GM21737 (cell line): ENCODE data around the gene SORCS2.

Source experiments
- ATAC-seq: cut with Tn5 transposase; IDR thresholded peaks from one replicate; pipeline ENCODE4 v1.9.1; 2021; ENCODE audit warnings: mild to moderate bottlenecking, moderate library complexity; ENCODE audit not compliant: unreplicated experiment

Gene SORCS2

DNA sequence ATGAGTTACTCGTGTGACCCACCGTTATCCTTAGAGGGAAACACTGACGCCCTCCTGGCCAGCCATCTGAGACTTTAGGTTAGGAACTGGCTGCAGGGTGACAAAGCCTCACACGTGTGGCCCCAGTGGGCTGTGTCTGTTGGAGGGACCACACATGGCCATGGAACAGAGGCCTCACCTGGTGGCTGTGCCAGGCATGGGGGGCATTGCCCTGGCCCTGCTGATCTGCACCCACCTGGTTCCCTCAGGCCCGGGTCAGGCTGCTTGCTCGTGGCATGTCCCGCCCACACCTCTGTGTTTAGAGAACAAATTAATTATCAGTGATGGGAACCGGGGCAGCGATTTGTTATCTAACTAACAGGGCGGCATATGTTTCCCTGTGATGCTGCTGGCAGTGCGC, 343.3 kb downstream of the SORCS2 start:
- ATAC-seq: no peak

DNA sequence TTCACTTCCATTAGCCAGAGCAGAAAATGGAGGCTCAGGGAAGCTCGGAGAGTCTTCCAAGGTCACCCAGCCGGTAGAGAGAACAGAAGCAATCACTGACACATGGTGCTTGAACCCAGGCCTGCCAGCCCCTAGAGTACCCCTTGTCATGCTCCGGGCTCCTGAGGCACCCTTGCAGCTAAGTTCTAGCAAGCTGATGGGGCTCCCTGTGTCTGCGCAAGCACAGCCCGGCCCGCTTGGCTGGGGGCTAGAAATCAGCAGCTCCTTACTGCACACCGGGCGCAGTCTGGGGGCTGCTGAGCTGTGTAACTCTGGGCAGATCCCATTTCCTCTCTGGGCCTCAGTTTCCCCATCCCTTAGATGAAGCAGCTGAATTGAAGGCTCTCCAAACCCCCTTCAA, 344.5 kb downstream of the SORCS2 start:
- no peak for ATAC-seq

DNA sequence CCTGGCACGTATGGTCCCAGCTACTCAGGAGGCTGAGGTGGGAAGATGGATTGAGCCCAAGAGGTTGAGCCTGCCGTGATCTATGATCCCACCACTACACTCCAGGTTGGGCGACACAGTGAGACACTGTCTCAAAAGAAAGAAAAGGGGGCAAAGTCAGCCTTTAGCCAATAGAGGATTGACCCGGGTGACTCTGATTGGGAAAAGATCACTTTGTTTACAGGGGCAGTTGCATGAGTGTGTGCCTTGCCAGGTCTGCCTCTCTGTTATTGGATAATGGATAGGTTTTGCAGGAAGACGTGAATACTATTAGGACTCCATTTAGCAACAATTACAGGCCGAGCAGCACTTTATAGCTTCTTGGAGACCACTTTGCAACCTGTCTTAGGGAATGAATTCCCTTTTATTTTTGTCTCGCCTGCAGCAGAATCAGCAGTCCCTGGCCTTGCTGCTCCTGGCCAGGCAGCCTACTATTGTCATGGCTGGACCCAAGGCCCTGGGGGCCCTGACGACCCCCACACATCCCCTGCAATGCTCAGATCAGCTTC, 345.6 kb downstream of the SORCS2 start:
- ATAC-seq: no peak

DNA sequence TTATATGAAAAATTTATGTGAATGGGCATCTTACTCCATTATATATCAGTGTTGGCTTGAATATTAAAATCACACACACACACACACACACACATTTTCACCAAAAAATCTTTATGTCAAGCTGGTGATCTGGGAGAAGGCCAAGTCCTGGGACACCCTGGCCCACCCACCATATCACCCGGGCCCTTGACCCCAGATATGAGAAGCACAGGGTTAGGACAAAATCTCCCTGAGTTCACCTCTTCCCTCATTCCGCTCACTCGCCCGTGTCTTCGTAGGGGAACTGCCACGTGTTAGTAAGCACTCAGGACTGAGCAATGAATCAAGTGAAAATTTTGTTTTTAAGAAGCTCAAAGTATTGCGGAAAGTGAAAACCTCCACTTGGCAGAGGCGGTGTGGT, 346.2 kb downstream of the SORCS2 start:
- no peak for ATAC-seq

DNA sequence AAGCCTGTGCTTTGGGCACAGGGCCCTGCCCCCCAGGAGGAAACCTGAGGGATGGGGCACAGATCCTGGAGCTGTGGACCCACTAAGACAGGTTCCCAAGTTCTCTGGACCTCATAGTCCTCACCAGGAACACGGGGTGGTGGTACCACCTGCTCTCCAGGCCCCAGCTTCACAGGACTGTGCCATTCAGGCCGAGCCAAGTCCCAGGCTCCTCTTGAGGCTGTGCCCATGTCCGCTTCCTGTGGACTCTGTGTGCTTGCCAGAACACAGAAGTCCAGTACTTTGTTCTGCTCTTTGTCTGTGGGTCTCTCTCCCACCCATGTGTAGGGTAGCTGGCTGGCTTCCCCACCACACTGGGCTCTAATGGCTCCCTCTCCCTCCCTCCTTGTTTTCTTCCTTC, 346.8 kb downstream of the SORCS2 start:
- ATAC-seq: no peak

DNA sequence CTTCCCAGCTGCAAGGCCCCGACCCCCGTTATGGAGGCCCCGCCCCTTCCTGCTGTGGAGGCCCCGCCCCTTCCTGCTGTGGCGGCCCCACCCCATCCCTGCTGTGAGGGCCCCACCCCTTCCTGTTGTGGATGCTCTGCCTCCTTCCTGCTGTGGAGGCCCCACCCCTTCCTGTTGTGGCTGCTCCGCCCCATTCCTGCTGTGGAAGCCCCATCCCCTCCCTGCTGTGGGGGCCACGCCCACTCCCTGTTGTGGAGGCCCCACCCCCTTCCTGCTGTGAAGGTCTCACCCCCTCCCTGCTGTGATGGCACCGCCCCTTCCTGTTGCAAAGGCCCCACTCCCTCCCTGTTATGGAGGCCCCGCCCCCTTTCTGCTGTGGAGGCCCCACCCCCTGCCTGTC, 347.3 kb downstream of the SORCS2 start:
- no peak for ATAC-seq

DNA sequence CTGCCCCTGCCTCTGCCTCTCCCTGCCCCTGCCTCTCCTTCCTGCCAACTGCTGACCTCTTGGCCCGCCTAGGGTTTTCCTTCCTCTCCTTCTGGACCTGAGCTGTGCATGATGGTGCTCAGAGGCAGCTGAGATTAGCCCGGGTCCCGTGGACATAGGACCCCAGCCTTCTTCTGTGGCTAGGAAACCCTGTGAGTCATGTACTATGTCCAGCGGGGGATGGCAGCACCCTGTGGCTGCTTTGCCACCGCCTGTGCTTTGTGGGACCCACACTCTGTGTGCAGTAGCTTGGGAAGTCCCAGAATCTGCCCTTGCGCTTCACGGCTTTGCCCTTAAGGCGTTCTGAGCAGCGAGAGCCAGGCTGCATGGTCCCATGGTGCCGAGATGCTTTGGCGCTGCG, 347.9 kb downstream of the SORCS2 start:
- no peak for ATAC-seq

DNA sequence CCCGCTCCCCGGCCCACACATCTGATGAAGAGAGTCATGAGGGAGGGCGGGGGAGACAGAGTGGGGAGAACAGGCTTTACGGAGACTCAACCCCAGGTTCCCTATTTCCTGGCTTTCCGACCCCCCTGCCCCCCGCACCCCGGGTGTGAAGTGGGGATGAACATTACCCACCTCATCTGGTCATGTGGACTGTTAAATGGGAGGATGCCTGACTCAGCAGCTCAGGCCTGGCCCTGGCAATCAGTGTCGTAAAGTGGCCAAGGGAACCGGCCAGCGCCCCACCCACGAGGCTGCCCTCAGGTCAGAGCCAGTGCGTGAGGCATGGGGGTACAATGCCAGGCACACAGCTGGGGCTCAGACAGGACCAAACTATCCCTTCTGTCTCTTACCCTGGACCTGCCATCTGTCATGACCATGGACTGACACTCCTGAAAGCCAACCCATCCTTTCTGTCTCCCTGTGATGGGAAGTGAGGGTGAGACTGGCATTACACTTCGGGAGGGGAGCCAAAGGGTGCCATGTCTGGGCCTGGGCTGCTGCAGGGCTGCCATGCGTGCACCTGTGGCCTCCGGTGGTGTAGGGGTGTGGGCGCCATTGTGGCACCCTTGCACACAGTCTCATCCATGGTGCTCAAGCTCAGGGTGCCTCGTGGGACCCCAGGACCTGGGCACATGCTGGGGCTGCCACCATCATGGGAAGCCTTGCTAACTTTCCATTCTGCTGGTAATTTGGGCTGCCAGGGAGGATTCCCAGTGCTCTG, 348.5 kb downstream of the SORCS2 start:
- no peak for ATAC-seq

DNA sequence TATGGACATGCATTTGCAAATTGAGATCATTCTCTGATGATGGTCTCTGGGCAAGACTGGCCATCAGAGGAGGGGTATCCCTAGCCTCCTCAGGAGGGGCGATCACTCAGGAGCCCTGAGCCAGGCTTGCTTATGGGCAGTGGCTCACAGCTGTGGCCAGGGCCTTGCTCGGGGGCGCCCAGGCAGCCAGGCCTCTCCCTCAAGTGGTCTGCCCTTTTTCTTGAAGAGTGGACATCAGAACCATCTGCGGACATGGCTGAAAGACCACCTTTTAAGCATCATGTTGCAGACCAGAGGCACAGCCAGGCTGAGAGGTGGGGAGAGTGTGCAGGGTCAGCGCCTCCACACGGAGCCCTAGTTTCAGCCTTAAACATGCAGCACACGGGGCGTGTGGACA, 349.1 kb downstream of the SORCS2 start:
- no peak for ATAC-seq

DNA sequence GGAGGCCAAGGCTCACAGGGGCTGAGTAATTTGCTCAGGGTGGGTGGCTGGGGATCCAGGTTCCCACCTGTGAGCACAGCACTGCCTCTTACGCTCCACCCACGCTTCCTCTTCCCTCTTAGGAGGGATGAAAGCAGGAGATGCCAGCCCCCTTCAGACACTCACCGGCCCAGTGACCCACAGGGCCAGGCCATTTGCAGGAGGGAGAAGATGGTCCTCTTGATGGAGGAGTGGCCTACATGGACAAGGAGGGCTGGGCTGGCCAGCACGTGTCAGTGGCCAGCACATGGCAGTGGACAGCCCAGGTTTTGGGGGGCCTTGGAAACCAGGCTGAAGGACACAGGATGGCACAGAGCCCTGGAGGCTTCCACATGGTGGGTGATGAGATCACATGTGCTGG, 350.4 kb downstream of the SORCS2 start:
- no peak for ATAC-seq

DNA sequence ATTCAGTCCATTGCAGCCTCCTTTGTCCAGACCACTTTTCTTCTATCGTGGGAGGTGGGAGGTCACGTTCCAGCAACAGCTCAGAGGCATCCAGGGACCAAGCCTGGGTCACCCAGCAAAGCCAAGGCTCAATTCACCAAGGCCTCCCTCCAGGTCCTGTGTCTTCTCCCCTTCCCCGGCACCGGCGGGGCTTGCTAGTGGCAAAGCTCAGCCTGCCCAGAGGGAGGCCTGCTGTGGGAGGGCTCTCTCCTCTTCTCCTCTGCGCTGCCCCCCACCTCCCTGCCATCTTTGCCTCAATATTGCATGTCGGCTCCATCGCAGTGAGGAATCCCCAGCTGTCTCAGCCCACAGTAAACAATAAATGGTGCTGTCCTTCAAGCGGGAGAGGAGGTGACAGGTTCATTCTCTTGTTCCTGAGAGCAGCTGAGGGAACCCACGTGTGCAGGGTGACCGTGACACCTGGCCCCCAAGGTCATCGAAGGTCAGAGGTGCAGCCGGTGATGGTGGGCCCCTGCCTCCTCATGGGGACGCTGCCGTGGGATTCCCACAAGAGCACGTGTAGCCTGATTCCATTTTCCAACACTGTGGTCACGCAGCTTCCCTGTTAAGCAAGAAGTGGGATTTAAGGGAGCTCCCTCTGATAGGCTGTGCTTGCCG, 353.9 kb downstream of the SORCS2 start:
- ATAC-seq: no peak

DNA sequence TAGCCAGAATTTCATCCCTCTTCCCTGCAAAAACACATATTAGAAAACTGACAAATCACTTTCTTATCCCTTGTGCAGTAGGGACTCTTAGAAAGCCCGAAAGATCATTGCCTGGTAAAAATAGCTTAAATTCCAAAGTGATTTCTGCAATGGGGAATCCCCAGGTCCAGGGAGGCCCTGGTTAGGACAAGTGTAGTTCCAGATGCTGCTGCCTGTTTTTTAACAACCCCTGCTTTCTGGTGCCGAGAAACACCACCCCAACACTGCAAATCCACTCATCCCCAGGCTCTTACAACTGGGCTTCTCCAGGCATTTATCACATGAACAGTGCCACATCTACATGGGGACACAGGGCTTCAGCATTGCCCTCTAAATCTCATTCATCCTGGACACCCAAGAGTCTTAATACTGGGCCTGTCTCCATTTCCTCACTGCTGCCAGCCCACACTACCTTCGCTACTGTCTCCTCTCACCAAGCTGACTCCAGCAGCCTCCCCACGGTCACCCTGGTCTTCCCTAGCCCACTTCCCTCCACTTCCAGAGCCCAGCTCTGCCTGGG, 354.6 kb downstream of the SORCS2 start:
- no peak for ATAC-seq

DNA sequence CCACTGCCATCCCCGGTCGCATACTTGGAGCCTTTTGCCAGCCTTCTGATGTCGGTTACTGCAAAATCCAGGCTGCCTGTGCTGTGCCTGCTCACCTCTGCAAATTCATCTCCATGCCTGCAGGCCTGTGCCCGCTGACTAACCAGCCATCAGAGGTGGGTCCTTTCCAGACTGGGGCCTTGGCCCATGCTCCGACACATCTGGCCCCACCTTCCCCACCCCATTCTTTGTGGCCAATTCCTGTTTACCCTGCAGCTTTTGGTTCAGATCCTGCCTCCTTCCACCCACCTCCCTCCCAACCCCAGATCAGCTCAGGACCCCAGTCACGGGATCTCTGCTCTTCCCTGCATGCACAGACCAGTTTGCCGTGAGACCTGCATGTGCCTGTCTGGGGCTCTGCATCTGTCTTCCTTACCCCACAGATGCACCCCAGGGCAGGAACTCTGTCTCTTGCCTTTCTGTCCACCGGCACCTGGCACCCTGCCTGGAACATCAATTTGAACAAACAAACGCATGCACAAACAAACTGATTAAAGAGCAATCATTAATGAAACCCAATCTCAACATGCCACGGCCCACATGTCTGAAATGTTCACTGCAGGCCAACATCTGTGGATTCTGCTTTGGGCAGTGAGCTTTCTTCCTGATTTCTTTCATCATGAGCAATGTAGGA, 355.2 kb downstream of the SORCS2 start:
- ATAC-seq: no peak

DNA sequence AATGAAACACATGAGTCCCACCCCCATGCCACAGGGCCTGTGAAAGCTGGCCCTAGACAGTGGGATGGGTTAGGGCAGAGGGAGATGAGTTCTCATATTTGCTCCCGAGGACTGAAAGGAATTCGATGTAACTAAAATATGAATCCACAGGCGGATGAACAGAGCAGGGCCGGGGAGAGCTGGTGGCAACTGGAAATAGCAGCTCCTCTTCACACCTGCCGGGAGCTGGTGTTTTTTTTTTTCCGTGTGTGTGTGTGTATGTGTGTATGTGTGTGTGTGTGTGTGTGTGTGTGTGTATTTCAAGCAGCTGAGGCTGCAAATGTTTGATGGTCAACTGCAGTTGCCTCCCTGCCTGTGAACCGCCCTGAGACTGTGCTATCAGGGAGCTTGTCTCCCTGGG, 357.5 kb downstream of the SORCS2 start:
- ATAC-seq: no peak

DNA sequence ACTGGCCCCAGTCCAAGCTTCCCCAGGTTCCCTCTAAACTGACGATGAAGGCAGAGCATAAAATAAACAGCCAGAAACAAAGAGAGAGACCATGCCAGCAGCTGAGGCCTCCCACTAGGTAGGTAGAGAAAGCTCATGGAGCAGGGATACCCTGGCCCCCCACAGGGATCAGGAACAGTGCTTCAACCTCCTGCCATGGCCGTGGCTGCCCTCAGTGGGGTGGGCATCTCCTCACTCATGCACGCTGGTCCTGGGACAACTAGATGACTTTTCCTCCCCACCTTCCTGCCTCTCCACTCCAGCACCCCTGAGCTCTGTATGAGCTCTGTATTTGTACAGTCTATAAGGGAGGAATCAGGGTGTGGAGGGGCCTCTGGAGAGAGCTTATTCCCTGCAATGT, 360.1 kb downstream of the SORCS2 start:
- no peak for ATAC-seq

DNA sequence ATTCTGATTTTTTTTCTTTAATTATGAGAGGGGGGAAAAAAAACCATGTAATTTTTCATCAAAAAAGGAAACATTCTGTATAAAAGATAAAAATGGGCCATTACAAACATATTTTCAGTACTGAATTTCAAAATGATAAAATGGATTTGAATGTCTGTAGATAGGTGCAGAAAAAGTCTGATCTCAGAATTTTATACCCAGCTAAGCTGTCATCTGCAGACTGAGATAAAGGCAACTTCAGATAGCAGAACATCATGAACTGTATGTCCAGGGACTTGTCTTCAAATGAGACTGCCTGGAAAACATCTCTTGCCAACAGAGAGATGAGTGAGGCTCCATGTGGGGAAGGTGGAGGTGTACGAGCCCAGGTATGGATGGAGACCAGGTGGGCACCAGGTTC, 360.9 kb downstream of the SORCS2 start:
- no peak for ATAC-seq

DNA sequence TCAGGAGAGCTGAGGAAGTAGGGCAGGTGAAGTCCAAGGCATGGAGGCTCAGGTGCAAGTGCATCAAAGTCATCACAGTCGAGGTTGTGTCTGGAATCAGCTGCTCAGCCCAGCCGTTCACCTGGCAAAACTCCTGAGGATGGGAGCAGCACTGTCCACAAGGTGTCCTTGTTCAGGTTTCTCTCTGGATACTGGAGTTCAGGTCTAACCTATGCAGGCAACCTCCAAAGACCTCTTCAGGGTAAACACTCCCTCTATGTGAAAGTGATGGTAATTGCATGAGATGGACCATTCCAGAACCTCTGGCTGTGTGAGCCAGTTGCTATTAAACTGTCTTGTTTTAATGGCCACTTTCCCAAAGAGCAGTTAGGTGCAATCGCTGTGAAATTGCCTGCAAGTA, 362.6 kb downstream of the SORCS2 start:
- ATAC-seq: no peak

DNA sequence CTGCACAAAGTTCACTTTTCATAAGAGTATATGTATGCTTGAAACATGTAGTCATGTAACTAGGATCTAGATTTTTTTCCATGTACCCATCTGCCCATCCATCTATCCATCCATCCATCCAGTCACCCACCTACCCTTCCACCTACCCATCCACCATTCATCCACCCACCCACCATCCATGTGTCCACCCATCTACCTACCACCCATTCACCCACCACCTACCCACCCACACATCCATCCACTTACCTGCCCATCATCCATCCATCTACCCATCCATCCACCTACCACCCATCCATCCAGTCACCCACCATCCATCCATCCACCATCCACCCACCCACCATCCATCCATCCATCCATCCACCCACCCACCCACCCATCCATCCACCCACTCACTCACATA, 364.2 kb downstream of the SORCS2 start:
- no peak for ATAC-seq

DNA sequence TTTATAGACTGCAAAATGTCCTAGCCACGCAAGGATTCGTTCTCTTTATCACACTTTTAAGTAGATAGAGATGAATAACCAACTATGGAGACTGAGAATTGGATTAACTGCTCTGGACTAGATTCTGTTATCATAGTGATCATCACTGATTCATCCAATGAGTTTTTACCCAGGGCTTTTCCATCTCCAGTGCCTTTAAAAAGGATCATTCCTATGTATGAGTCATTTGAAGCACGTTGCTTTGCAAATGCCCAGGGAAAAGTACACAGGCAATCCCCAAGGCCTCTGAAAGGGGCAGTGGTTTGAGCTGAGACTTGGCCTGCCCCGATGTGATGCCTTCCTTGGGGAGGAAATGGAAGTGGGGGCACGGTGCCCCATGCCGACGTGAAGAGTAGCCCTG, 365.1 kb downstream of the SORCS2 start:
- ATAC-seq: no peak

DNA sequence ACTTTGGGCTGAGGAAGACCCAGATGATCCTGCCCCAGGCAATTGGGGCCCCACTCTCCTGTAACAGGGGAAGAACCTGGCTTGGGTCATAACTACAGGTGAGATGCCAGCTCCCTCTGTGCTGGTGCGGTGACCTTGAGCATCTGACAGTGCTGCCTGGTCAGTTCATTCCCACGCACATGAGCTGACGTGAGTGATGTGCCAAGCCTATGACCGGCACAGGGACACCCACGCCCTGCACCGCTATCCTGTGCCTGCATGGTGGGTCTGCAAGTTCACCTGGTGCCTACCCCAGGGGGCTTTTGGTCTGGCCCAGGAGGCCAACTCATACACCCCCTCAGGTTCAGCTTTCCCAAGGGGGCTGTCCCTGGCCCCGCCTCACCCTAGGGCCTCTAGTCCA, 366.1 kb downstream of the SORCS2 start:
- no peak for ATAC-seq

DNA sequence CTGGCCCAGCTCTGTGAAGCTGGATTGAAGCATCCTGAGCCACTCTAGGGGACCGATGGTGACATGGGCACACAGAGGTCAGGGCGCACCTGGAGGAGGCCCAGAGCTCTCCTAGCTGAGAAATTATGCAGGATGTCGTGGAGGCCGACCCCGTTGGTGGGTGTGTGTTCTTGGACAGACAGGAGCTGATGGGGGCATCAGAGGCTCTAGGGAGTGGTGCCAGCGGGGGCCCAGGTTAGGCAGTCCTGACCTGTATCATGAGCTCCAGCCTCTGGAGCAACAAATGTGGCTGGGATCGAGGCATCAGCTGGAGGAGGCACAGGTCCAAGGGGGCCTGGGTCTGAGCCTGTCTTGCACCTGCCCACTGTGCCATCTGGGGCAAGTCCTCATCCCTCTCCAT, 367.0 kb downstream of the SORCS2 start:
- ATAC-seq: no peak
